Measurements from ENCODE around the gene LHCGR.
"Not testable (repeated sequence)": the region's sequence is repeated elsewhere in the genome, so short reads cannot be mapped to it uniquely, and the experiment has no call there.

The LHCGR gene

DNA sequence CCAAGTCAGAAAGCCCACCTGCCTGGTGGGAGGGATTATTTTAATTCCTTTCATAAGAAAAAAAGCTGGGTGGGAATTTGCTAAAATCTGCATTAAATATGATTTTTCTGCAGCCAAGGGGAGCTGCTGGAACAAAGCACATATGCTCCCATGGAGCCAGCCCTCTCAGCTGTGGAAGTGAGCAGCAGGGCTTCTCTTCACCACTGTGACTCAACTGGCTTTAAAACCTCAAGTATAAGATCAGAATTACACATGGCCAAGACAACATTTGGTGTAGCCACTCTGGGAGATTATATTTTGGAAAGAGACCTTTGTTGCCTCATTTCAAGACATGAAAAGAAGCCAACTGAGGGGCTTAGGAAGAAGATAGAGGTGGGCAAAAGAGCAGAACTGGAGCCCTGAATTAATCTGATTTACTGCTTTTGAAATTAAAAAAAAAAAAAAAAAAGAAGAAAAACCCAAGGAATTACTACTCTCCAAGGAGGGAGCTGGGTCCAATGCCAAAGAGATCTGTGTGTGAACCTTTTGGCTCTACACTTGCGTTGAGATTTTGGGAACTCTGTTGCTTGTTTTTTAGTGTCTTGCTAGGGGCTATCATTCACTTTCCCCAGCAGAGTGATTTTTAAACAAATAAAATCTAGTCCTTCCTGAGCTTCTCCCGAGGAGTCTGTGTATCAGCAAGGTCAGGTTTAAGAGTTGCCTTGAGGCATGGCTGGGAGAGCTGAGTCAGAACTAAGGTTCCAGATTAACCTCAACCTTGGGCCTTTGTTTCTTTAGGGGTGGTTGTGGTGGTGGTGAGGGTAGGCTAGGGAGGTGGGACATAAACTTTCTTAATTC, 6.0 kb downstream of the LHCGR start:
- H3K9me3 ChIP-seq (ENCODE audit: control insufficient read depth in 2 of 2, low read length in 2 of 2), result no peaks in the 10 kb centered on the region
- H3K27ac ChIP-seq (ENCODE audit: low read depth in 2 of 2, low read length in 2 of 2), result no peak overlapping the region
- no peak overlapping the region for H3K9ac ChIP-seq (ENCODE audit: low read depth in 1 of 2, low read length in 2 of 2)
- H3K4me1 ChIP-seq (ENCODE audit: control insufficient read depth in 2 of 2, insufficient read depth in 2 of 2, low read length in 2 of 2), result no peaks in the 10 kb centered on the region
- no peaks in the 10 kb centered on the region for H3K27me3 ChIP-seq (ENCODE audit: control insufficient read depth in 2 of 2, insufficient read depth in 2 of 2, low read length in 2 of 2)
- H3K36me3 ChIP-seq (ENCODE audit: control insufficient read depth in 2 of 2, insufficient read depth in 2 of 2, low read length in 2 of 2), result no peaks in the 10 kb centered on the region
- no peak overlapping the region for H3K4me3 ChIP-seq (ENCODE audit: low read length in 2 of 2)

DNA sequence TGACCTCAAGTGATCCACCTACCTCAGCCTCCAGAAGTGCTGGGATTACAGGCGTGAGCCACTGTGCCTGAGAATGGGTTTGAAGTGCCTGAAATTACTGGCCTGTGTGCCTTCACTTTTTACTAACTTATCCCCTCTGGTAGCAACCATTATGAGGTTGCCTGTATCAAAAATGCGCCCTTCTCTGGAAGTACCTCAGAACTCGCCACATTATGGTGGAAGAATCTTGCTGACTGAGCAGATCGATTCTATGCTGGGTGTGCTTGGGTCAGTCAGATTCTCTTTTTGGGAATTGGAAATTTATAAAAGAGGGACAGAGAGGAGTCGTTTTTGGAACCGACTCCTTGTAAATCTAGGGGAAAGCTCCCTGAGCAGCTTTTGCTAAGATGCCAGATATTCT, 8.2 kb downstream of the LHCGR start:
- no peak overlapping the region for H3K27ac ChIP-seq (ENCODE audit: low read depth in 2 of 2, low read length in 2 of 2)
- no peak overlapping the region for H3K4me3 ChIP-seq (ENCODE audit: low read length in 2 of 2)
- no peaks in the 10 kb centered on the region for H3K9me3 ChIP-seq (ENCODE audit: control insufficient read depth in 2 of 2, low read length in 2 of 2)
- H3K27me3 ChIP-seq (ENCODE audit: control insufficient read depth in 2 of 2, insufficient read depth in 2 of 2, low read length in 2 of 2), result no peaks in the 10 kb centered on the region
- no peaks in the 10 kb centered on the region for H3K4me1 ChIP-seq (ENCODE audit: control insufficient read depth in 2 of 2, insufficient read depth in 2 of 2, low read length in 2 of 2)
- no peaks in the 10 kb centered on the region for H3K36me3 ChIP-seq (ENCODE audit: control insufficient read depth in 2 of 2, insufficient read depth in 2 of 2, low read length in 2 of 2)
- H3K9ac ChIP-seq (ENCODE audit: low read depth in 1 of 2, low read length in 2 of 2), result no peak overlapping the region

DNA sequence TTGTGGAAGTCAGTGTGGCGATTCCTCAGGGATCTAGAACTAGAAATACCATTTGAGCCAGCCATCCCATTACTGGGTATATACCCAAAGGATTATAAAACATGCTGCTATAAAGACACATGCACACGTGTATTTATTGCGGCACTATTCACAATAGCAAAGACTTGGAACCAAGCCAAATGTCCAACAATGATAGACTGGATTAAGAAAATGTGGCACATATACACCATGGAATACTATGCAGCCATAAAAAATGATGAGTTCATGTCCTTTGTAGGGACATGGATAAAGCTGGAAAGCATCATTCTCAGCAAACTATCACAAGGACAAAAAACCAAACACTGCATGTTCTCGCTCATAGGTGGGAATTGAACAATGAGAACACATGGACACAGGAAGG, 16.3 kb downstream of the LHCGR start:
- not testable (repeated sequence) for H3K27ac ChIP-seq (ENCODE audit: low read depth in 2 of 2, low read length in 2 of 2); H3K27me3 ChIP-seq (ENCODE audit: control insufficient read depth in 2 of 2, insufficient read depth in 2 of 2, low read length in 2 of 2); H3K4me1 ChIP-seq (ENCODE audit: control insufficient read depth in 2 of 2, insufficient read depth in 2 of 2, low read length in 2 of 2); H3K4me3 ChIP-seq (ENCODE audit: low read length in 2 of 2); H3K9ac ChIP-seq (ENCODE audit: low read depth in 1 of 2, low read length in 2 of 2); H3K36me3 ChIP-seq (ENCODE audit: control insufficient read depth in 2 of 2, insufficient read depth in 2 of 2, low read length in 2 of 2); H3K9me3 ChIP-seq (ENCODE audit: control insufficient read depth in 2 of 2, low read length in 2 of 2)

DNA sequence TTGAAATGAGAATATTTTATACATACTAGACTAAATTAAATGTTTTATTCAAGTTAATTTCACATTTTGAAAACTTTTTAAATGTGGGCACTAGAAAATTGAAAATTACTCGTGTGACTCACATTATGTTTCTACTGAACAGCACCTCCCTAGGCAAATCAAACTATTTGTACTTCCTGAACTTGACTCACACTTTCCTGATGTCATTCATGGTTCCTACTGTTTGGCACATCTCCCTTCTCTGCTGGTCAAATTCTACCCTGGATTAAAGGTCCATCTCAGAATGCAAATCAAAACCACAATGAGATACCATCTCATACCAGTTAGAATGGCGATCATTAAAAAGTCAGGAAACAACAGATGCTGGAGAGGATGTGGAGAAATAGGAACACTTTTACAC, 16.7 kb downstream of the LHCGR start:
- Histone ChIP-seq H3K27me3 (ENCODE audit: control insufficient read depth in 2 of 2, insufficient read depth in 2 of 2, low read length in 2 of 2) (no peaks in the 10 kb centered on the region), H3K9me3 (ENCODE audit: control insufficient read depth in 2 of 2, low read length in 2 of 2) (no peaks in the 10 kb centered on the region), H3K4me1 (ENCODE audit: control insufficient read depth in 2 of 2, insufficient read depth in 2 of 2, low read length in 2 of 2) (no peaks in the 10 kb centered on the region), H3K36me3 (ENCODE audit: control insufficient read depth in 2 of 2, insufficient read depth in 2 of 2, low read length in 2 of 2) (no peaks in the 10 kb centered on the region), H3K27ac (ENCODE audit: low read depth in 2 of 2, low read length in 2 of 2) (no peak overlapping the region), H3K9ac (ENCODE audit: low read depth in 1 of 2, low read length in 2 of 2) (no peak overlapping the region), H3K4me3 (ENCODE audit: low read length in 2 of 2) (no peak overlapping the region)

DNA sequence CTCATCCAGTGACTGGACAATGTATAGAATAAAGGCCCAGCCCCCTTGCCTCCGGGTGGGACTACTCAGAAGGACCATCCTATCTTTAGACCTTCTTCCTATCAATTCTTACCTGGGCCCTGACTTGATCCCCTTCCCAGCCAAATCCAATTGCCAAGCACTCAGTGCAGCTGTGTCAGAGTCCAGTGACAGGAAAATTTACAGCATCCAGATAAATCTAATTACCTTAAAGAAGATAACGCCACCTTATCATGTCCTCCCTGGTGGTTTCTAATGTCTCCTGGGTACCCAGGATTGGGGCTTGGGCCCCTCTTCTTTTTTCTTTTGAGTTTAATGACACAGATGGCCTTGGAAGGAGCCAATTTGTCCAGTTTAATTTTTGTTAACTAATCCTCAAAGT, 19.3 kb downstream of the LHCGR start:
- Histone ChIP-seq H3K27ac (ENCODE audit: low read depth in 2 of 2, low read length in 2 of 2) (no peak overlapping the region), H3K36me3 (ENCODE audit: control insufficient read depth in 2 of 2, insufficient read depth in 2 of 2, low read length in 2 of 2) (no peaks in the 10 kb centered on the region), H3K4me3 (ENCODE audit: low read length in 2 of 2) (no peak overlapping the region), H3K9ac (ENCODE audit: low read depth in 1 of 2, low read length in 2 of 2) (no peak overlapping the region), H3K4me1 (ENCODE audit: control insufficient read depth in 2 of 2, insufficient read depth in 2 of 2, low read length in 2 of 2) (no peaks in the 10 kb centered on the region), H3K9me3 (ENCODE audit: control insufficient read depth in 2 of 2, low read length in 2 of 2) (no peaks in the 10 kb centered on the region), H3K27me3 (ENCODE audit: control insufficient read depth in 2 of 2, insufficient read depth in 2 of 2, low read length in 2 of 2) (no peaks in the 10 kb centered on the region)

DNA sequence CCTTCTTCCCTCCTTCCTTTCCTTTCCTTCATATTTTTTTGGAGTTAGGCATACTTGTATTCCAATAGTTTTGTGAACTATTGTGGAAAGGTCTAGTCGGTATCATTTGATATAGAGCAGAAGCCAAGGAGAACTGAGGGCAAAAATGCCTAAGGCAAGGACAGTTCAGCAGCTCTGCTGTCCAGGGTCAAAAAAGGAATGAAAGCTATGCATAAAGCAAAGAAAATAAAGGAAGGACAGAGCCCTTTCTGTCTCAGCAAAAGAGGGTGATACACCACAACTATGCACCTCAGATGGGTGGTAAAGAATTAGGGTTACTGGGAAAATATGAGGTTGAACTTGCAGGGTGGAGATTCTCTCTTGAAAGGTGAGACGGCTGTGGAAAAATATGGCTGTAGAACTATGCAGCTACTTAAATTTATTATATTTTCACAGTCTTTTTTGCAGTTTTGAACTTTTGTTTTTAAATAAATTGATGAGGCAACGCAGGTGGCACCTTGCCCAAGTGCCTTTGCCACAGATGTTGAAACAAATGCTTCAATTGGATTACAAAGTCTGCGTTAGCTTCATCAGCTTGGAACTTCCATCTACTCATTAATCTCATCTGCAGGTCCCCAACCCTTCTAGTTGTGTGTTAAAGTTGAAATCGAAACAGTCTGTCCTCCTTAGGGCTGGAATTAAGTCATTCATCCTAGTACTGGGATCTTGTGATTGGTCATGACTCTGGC, 20.8 kb downstream of the LHCGR start:
- H3K9me3 ChIP-seq (ENCODE audit: control insufficient read depth in 2 of 2, low read length in 2 of 2), result no peaks in the 10 kb centered on the region

DNA sequence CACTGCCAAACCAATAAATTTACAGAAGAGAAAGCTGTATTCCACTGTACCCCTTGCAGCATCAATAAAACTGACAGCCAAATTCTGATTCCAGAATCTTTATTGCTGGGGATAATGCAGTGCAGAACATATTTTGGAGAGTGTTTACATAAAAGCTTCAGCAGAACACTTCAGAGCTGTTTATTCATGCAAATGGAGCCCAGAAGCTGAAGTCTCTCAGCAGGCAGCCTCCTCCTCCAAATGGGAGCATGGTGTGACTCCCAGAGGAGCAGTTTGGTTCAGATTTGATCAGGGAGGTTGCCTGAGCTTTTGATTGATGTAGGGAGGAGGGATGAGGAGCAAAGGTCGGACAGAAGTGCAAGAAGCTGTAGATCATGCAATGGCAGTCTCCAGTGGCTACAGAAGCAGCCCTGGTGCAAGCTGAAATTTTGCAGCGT, 22.4 kb downstream of the LHCGR start:
- H3K36me3 ChIP-seq (ENCODE audit: control insufficient read depth in 2 of 2, insufficient read depth in 2 of 2, low read length in 2 of 2), result no peaks in the 10 kb centered on the region
- H3K9ac ChIP-seq (ENCODE audit: low read depth in 1 of 2, low read length in 2 of 2), result no peak overlapping the region
- H3K4me1 ChIP-seq (ENCODE audit: control insufficient read depth in 2 of 2, insufficient read depth in 2 of 2, low read length in 2 of 2), result no peaks in the 10 kb centered on the region
- no peaks in the 10 kb centered on the region for H3K27me3 ChIP-seq (ENCODE audit: control insufficient read depth in 2 of 2, insufficient read depth in 2 of 2, low read length in 2 of 2)
- no peak overlapping the region for H3K27ac ChIP-seq (ENCODE audit: low read depth in 2 of 2, low read length in 2 of 2)
- H3K4me3 ChIP-seq (ENCODE audit: low read length in 2 of 2), result no peak overlapping the region
- H3K9me3 ChIP-seq (ENCODE audit: control insufficient read depth in 2 of 2, low read length in 2 of 2), result no peaks in the 10 kb centered on the region

More for the DNA sequence above, 20.8 kb downstream of the LHCGR start:
- Histone ChIP-seq H3K36me3 (ENCODE audit: control insufficient read depth in 2 of 2, insufficient read depth in 2 of 2, low read length in 2 of 2) (no peaks in the 10 kb centered on the region), H3K4me1 (ENCODE audit: control insufficient read depth in 2 of 2, insufficient read depth in 2 of 2, low read length in 2 of 2) (no peaks in the 10 kb centered on the region), H3K4me3 (ENCODE audit: low read length in 2 of 2) (no peak overlapping the region), H3K27me3 (ENCODE audit: control insufficient read depth in 2 of 2, insufficient read depth in 2 of 2, low read length in 2 of 2) (no peaks in the 10 kb centered on the region), H3K27ac (ENCODE audit: low read depth in 2 of 2, low read length in 2 of 2) (no peak overlapping the region), H3K9ac (ENCODE audit: low read depth in 1 of 2, low read length in 2 of 2) (no peak overlapping the region)

DNA sequence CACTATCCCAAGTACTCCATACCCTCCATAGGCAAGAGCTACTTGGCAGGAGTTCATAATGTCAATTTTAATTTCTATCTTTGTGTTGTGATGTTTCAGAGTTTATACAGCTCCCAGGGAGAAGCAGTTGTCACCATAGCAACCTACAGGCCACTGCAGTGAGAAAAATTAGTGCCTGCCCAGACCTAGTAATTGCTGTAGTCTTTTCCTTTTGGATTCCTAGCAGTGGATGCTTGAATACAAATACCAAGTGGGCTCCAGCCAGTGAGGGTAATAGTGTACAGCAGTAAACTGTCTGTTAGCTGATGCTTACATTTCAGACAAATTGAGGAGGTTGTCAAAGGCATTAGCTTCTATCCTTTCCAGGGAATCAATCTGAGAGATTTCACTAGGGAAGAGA, 26.7 kb downstream of the LHCGR start:
- Histone ChIP-seq H3K9me3 (ENCODE audit: control insufficient read depth in 2 of 2, low read length in 2 of 2) (no peaks in the 10 kb centered on the region), H3K27ac (ENCODE audit: low read depth in 2 of 2, low read length in 2 of 2) (no peak overlapping the region)

DNA sequence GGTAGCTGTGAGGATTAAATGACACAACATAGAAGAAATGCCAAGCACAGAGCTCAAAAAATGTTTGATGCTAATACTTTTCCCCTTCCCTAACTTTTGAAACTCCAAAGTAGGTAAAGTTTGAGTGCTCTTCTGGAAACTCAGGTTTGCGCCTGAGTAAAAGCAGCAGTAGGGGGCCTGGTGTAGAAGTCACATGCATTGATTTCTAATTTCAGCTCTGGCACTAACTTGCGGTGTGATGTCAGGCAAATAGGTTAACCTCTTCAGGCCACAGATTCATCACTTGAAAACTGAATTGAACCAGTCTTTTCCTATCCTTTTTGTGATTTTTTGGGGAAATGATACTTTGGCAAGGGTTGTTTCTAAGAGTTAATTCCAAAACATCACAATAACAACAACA, 27.2 kb downstream of the LHCGR start:
- no peaks in the 10 kb centered on the region for H3K27me3 ChIP-seq (ENCODE audit: control insufficient read depth in 2 of 2, insufficient read depth in 2 of 2, low read length in 2 of 2)

More for the DNA sequence above, 26.7 kb downstream of the LHCGR start:
- Histone ChIP-seq H3K9ac (ENCODE audit: low read depth in 1 of 2, low read length in 2 of 2) (no peak overlapping the region), H3K4me1 (ENCODE audit: control insufficient read depth in 2 of 2, insufficient read depth in 2 of 2, low read length in 2 of 2) (no peaks in the 10 kb centered on the region), H3K27me3 (ENCODE audit: control insufficient read depth in 2 of 2, insufficient read depth in 2 of 2, low read length in 2 of 2) (no peaks in the 10 kb centered on the region), H3K36me3 (ENCODE audit: control insufficient read depth in 2 of 2, insufficient read depth in 2 of 2, low read length in 2 of 2) (no peaks in the 10 kb centered on the region), H3K4me3 (ENCODE audit: low read length in 2 of 2) (no peak overlapping the region)

DNA sequence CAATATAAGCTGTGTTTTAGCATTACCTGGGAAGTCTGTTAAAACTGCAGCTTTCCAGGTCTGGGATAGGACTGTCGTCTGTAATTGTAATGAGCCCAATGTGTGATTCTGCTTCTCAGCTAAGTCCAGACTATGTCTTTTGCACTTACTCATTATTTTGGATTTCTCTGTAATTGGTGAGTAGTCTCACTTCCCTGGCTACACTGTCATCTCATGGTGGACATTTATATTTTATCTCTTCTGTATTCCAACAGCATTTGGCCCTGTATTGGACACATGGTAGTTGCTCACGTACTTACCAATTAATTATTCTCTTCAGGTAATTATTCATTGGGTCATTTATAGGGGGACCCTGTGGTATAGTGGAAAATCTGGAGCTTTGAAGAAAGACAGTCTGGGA, 28.0 kb downstream of the LHCGR start:
- no peaks in the 10 kb centered on the region for H3K27me3 ChIP-seq (ENCODE audit: control insufficient read depth in 2 of 2, insufficient read depth in 2 of 2, low read length in 2 of 2)
- no peak overlapping the region for H3K27ac ChIP-seq (ENCODE audit: low read depth in 2 of 2, low read length in 2 of 2)
- H3K4me3 ChIP-seq (ENCODE audit: low read length in 2 of 2), result no peak overlapping the region
- no peaks in the 10 kb centered on the region for H3K4me1 ChIP-seq (ENCODE audit: control insufficient read depth in 2 of 2, insufficient read depth in 2 of 2, low read length in 2 of 2)
- H3K9ac ChIP-seq (ENCODE audit: low read depth in 1 of 2, low read length in 2 of 2), result no peak overlapping the region
- H3K9me3 ChIP-seq (ENCODE audit: control insufficient read depth in 2 of 2, low read length in 2 of 2), result no peaks in the 10 kb centered on the region
- no peaks in the 10 kb centered on the region for H3K36me3 ChIP-seq (ENCODE audit: control insufficient read depth in 2 of 2, insufficient read depth in 2 of 2, low read length in 2 of 2)

More for the DNA sequence above, 27.2 kb downstream of the LHCGR start:
- Histone ChIP-seq H3K4me3 (ENCODE audit: low read length in 2 of 2) (no peak overlapping the region), H3K36me3 (ENCODE audit: control insufficient read depth in 2 of 2, insufficient read depth in 2 of 2, low read length in 2 of 2) (no peaks in the 10 kb centered on the region), H3K27ac (ENCODE audit: low read depth in 2 of 2, low read length in 2 of 2) (no peak overlapping the region), H3K9ac (ENCODE audit: low read depth in 1 of 2, low read length in 2 of 2) (no peak overlapping the region), H3K4me1 (ENCODE audit: control insufficient read depth in 2 of 2, insufficient read depth in 2 of 2, low read length in 2 of 2) (no peaks in the 10 kb centered on the region), H3K9me3 (ENCODE audit: control insufficient read depth in 2 of 2, low read length in 2 of 2) (no peaks in the 10 kb centered on the region)

All from mucosa of rectum (tissue), 2 donors.